CD14-positive monocyte (primary cell): ENCODE measurements around the gene ACSL6. TPM values are rescaled to one million over a fixed set of nuclear protein-coding genes. Genes with fewer than 3 reads are reported as not detected.

Source experiments
- DNase-seq, 3 donors: peaks; one replicate each; pipeline ENCODE4 v3.0.0-alpha.2; 2011 to 2022
- H2AFZ ChIP-seq: 2 replicates; pipeline ENCODE4 v1.6.0; 2012; ENCODE audit warnings: mild to moderate bottlenecking, low read depth, low read length, inconsistent platforms; ENCODE audit not compliant: insufficient read depth, poor library complexity, severe bottlenecking
- H3K27ac ChIP-seq, 2 donors: 1 replicate in 1 of 2; 2 replicates in 1 of 2; pipeline ENCODE4 v1.5.1; 2012 to 2013; ENCODE audit warnings: low read length in 2 of 2, control low read depth in 1 of 2, inconsistent platforms in 1 of 2, low read depth in 1 of 2, mild to moderate bottlenecking in 1 of 2
- H3K27me3 ChIP-seq, 2 donors: one replicate each; pipeline versions ENCODE4 v1.6.0 to v1.6.1; 2011 to 2013; ENCODE audit warnings: low read length in 2 of 2; ENCODE audit not compliant: control insufficient read depth in 2 of 2, insufficient read depth in 2 of 2
- H3K36me3 ChIP-seq, 2 donors: replicated peaks in 1 of 2; 1 replicate in 1 of 2; 2 replicates in 1 of 2; pipeline versions ENCODE4 v1.5.1 to v1.6.1; 2012 to 2013; ENCODE audit warnings: low read length in 2 of 2, control low read depth in 1 of 2, inconsistent platforms in 1 of 2, mild to moderate bottlenecking in 1 of 2; ENCODE audit not compliant: insufficient read depth in 2 of 2, control insufficient read depth in 1 of 2
- H3K4me1 ChIP-seq, 2 donors: 1 replicate in 1 of 2; 2 replicates in 1 of 2; pipeline versions ENCODE4 v1.5.1 to v1.6.1; 2012 to 2013; ENCODE audit warnings: low read length in 2 of 2, control low read depth in 1 of 2, inconsistent platforms in 1 of 2, mild to moderate bottlenecking in 1 of 2, moderate library complexity in 1 of 2; ENCODE audit not compliant: insufficient read depth in 2 of 2, control insufficient read depth in 1 of 2
- H3K4me2 ChIP-seq: replicated peaks from 2 replicates; pipeline ENCODE3; 2012; ENCODE audit warnings: low read length, moderate library complexity, mild to moderate bottlenecking; ENCODE audit not compliant: poor library complexity, severe bottlenecking; ENCODE audit errors: extremely low read depth
- H3K4me3 ChIP-seq, 3 experiments: fragments of 200-600 bp in 1 of 3; sonication (generic) in 1 of 3; replicated peaks in 1 of 3; 1 replicate in 2 of 3; 2 replicates in 1 of 3; pipeline ENCODE4 v1.5.1; 2011 to 2013; ENCODE audit warnings: low read length in 3 of 3, mild to moderate bottlenecking in 3 of 3, control low read depth in 2 of 3, low read depth in 2 of 3, inconsistent platforms in 1 of 3, moderate library complexity in 1 of 3
- H3K79me2 ChIP-seq: 2 replicates; pipeline ENCODE4 v1.6.0; 2012; ENCODE audit warnings: mild to moderate bottlenecking, control low read depth, inconsistent platforms, low read length, moderate library complexity; ENCODE audit not compliant: insufficient read depth
- H3K9ac ChIP-seq: 2 replicates; pipeline ENCODE4 v1.6.0; 2017; ENCODE audit warnings: low read length, mild to moderate bottlenecking; ENCODE audit not compliant: insufficient read depth, poor library complexity, severe bottlenecking
- H3K9me3 ChIP-seq, 2 donors: replicated peaks in 1 of 2; 1 replicate in 1 of 2; 2 replicates in 1 of 2; pipeline versions ENCODE4 v1.5.1 to v1.6.1; 2012 to 2013; ENCODE audit warnings: low read length in 2 of 2, control low read depth in 1 of 2; ENCODE audit not compliant: control insufficient read depth in 1 of 2, insufficient read depth in 1 of 2
- H4K20me1 ChIP-seq: 2 replicates; pipeline ENCODE4 v1.6.0; 2012; ENCODE audit warnings: mild to moderate bottlenecking, low read length, control low read depth, moderate library complexity; ENCODE audit not compliant: insufficient read depth
- H3K27ac Mint-ChIP-seq, 7 donors: one replicate each; pipeline ENCODE4 v1.8.0; 2020; ENCODE audit warnings: mild to moderate bottlenecking in 7 of 7, mixed read lengths in 7 of 7, moderate library complexity in 6 of 7, inconsistent platforms in 2 of 7
- H3K27me3 Mint-ChIP-seq, 3 donors: one replicate each; pipeline ENCODE4 v1.8.0; 2021 to 2022; ENCODE audit warnings: low read depth in 3 of 3, mild to moderate bottlenecking in 3 of 3, mixed read lengths in 3 of 3, moderate library complexity in 3 of 3, inconsistent platforms in 1 of 3
- H3K36me3 Mint-ChIP-seq, 2 donors: one replicate each; pipeline ENCODE4 v1.8.0; 2020; ENCODE audit warnings: mixed read lengths in 2 of 2, inconsistent platforms in 1 of 2, mild to moderate bottlenecking in 1 of 2
- H3K4me1 Mint-ChIP-seq: one replicate; pipeline ENCODE4 v1.8.0; 2020; ENCODE audit warnings: mild to moderate bottlenecking, mixed read lengths
- H3K4me3 Mint-ChIP-seq, 2 donors: one replicate each; pipeline ENCODE4 v1.8.0; 2020; ENCODE audit warnings: mild to moderate bottlenecking in 2 of 2, mixed read lengths in 2 of 2, moderate library complexity in 1 of 2
- H3K9me3 Mint-ChIP-seq, 7 donors: one replicate each; pipeline ENCODE4 v1.8.0; 2020 to 2022; ENCODE audit warnings: mixed read lengths in 7 of 7, mild to moderate bottlenecking in 6 of 7, moderate library complexity in 6 of 7, inconsistent platforms in 2 of 7
- WGBS: methylation state at CpG from one replicate; pipeline ENCODE4 v1.1.5; 2013; ENCODE audit warnings: missing lambda C conversion rate; ENCODE audit not compliant: insufficient coverage; 5-methylcytosine and 5-hydroxymethylcytosine counted together
- intact Hi-C, 2 donors: fragments of 100-400 bp; cut with micrococcal nuclease; formaldehyde crosslinking; loops; one replicate each; pipeline versions ENCODE4 v1.15.0 to v1.15.1; 2023
- polyA plus RNA-seq, 3 donors: library from polyadenylated mRNA; depleted of rRNA in 1 of 3; unstranded in 2 of 3; stranded (reverse) in 1 of 3; fragments of 300-500 nt in 2 of 3; fragments of >200 nt in 1 of 3; fragmentation: Illumina TruSeq in 2 of 3; gene quantifications; 1 replicate in 2 of 3; 2 replicates in 1 of 3; pipeline ENCODE4 v1.2.3, GENCODE V29; 2012 to 2021
- TF ChIP-seq, protein P1 (sequence below): fragments of 200-600 bp; IDR thresholded peaks from one replicate; pipeline ENCODE4 v1.8.0; 2022; ENCODE audit warnings: antibody characterized with exemption, mild to moderate bottlenecking

ACSL6 gene
- polyA plus RNA-seq, 3 donors = 0.45 TPM; not detected in 2

DNA sequence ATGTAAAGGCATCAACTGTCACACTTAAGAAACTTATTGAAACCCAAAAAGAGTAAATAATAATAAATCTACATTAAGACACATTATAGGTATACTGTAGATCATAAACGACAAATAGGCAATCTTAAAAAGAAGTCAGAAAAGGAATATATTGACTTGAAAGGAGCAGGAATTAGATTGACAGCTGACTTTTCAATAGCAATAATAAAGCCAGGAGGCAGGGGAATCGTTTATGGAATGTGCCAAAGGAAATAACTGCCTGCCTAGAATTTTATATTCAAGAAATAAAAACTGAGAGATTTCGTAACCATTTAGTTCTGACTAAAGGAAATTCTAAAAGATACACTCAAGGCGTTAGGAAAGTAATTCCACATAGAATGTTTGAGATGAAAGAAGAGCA, 21.7 kb upstream of the ACSL6 start:
- no peak overlapping the region for H2AFZ ChIP-seq
- no peak overlapping the region for H3K4me3 ChIP-seq
- WGBS = no CpG with 5 or more reads among the region's 4 CpGs
- no peaks in the 10 kb centered on the region for H3K4me1 Mint-ChIP-seq
- no peak overlapping the region for H3K4me3 Mint-ChIP-seq
- H3K27ac ChIP-seq = no peak overlapping the region
- H3K79me2 ChIP-seq = no peaks in the 10 kb centered on the region
- no peak overlapping the region for H3K4me2 ChIP-seq
- H3K9me3 ChIP-seq = no peaks in the 10 kb centered on the region
- H3K9ac ChIP-seq = no peak overlapping the region
- H4K20me1 ChIP-seq = no peaks in the 10 kb centered on the region
- TF ChIP-seq, protein P1, sequence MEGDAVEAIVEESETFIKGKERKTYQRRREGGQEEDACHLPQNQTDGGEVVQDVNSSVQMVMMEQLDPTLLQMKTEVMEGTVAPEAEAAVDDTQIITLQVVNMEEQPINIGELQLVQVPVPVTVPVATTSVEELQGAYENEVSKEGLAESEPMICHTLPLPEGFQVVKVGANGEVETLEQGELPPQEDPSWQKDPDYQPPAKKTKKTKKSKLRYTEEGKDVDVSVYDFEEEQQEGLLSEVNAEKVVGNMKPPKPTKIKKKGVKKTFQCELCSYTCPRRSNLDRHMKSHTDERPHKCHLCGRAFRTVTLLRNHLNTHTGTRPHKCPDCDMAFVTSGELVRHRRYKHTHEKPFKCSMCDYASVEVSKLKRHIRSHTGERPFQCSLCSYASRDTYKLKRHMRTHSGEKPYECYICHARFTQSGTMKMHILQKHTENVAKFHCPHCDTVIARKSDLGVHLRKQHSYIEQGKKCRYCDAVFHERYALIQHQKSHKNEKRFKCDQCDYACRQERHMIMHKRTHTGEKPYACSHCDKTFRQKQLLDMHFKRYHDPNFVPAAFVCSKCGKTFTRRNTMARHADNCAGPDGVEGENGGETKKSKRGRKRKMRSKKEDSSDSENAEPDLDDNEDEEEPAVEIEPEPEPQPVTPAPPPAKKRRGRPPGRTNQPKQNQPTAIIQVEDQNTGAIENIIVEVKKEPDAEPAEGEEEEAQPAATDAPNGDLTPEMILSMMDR = no peak
- intact Hi-C loops = no loop called here
- H3K27me3 Mint-ChIP-seq = peaks cover 3 to 15% (median 7%) of the 10 kb centered on the region in 3 donors
- no peak overlapping the region for H3K27ac Mint-ChIP-seq
- H3K36me3 Mint-ChIP-seq = no peaks in the 10 kb centered on the region
- no peaks in the 10 kb centered on the region for H3K36me3 ChIP-seq
- H3K27me3 ChIP-seq = peaks cover 3% of the 10 kb centered on the region in 2 donors
- no peak for DNase-seq
- H3K9me3 Mint-ChIP-seq = peaks cover 3 to 25% (median 8%) of the 10 kb centered on the region in 7 donors
- no peaks in the 10 kb centered on the region for H3K4me1 ChIP-seq

DNA sequence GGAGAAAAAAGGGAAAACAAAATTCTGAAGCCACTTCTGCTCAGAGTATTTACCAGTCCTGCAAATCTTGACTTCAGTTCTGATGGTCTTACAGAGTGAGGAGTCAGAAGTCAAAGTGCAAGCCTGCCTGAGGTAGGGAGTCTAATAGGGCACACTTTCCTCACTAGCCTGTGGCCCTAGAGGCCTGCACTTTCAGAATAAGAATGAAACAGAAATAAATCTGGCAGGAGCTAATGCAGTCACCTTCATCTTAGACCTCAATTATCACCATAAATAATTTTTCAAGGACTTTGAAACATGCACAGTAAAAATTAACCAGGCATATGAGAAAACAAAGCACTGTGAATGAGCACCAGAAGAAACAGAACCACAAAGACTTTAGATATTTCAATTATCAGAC, 20.7 kb upstream of the ACSL6 start:
- H3K27ac Mint-ChIP-seq = no peak overlapping the region
- Histone ChIP-seq H3K27me3 (peaks cover 0 to 3% of the 10 kb centered on the region in 2 donors), H3K9ac (no peak overlapping the region), H3K36me3 (no peaks in the 10 kb centered on the region), H3K4me2 (no peak overlapping the region), H3K4me3 (no peak overlapping the region), H3K79me2 (no peaks in the 10 kb centered on the region), H3K27ac (no peak overlapping the region), H3K9me3 (no peaks in the 10 kb centered on the region), H2AFZ (no peak overlapping the region), H4K20me1 (no peaks in the 10 kb centered on the region), H3K4me1 (no peaks in the 10 kb centered on the region)
- no peaks in the 10 kb centered on the region for H3K4me1 Mint-ChIP-seq
- H3K36me3 Mint-ChIP-seq = no peaks in the 10 kb centered on the region
- peaks cover 3 to 15% (median 6%) of the 10 kb centered on the region in 3 donors for H3K27me3 Mint-ChIP-seq
- H3K4me3 Mint-ChIP-seq = no peak overlapping the region
- TF ChIP-seq, protein P1 = no peak
- DNase-seq = no peak
- intact Hi-C loops = no loop called here
- peaks cover 3 to 25% (median 8%) of the 10 kb centered on the region in 7 donors for H3K9me3 Mint-ChIP-seq
